ENCODE measurements around the gene RECQL5.
"Not testable (repeated sequence)": the region's sequence is repeated elsewhere in the genome, so short reads cannot be mapped to it uniquely, and the experiment has no call there.

The RECQL5 gene

DNA sequence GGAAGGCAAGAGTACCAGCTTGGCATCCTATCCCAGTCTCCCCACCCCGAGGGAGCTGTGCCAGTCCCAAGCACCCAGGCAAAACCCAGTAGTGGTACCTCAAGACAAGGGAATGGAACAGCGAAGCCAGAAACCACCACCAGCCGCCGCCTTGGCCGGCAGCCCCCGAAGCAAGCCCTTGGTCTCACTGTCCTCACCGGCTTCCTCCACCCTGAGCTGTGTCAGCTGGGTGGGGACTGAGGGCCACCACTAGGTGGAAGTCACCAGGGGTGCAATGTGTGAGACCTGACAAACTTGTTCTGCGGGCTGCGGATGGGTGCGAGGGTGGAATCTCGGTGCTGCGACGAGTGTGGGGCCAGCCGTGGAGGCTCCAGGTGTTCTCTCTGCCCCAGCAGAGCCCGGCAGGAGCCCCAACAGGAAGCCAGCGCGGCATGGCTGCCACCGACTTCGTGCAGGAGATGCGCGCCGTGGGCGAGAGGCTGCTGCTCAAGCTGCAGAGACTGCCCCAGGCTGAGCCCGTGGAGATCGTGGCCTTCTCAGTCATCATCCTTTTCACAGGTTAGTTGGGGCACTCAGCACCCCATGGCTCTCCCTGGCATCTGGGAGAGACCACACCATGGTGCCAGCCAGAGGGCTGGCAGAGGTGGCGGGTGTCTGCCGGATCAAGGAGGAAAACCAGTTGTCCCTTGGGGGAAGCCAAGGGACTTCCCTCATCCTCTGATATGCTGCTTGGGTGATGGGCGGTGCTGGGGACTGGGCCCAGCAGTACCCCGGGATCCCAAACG is 27.0 kb downstream of the RECQL5 start:
- Histone ChIP-seq H3K79me2 (ENCODE audit: low read length) (peaks cover 3% of the 10 kb centered on the region; the same call in 1 of the 2 replicates), H3K4me1 (ENCODE audit: low read length) (peaks cover 13% of the 10 kb centered on the region), H3K27ac (ENCODE audit: low read length) (no peak overlapping the region), H3K4me2 (ENCODE audit: low read length) (no peak overlapping the region), H3K9ac (ENCODE audit: low read length) (no peak overlapping the region), H3K36me3 (replicated peaks; ENCODE audit: low read depth, low read length) (peaks cover 29% of the 10 kb centered on the region), H2AFZ (ENCODE audit: low read depth, low read length) (no peak overlapping the region), H3K4me3 (ENCODE audit: low read length) (no peak overlapping the region), H3K27me3 (ENCODE audit: low read depth, low read length) (no peaks in the 10 kb centered on the region), H3K9me3 (ENCODE audit: insufficient read depth, low read length) (no peaks in the 10 kb centered on the region), H4K20me1 (ENCODE audit: insufficient read depth, low read length) (no peaks in the 10 kb centered on the region)
- no peak for TF ChIP-seq EZH2phosphoT487 (IDR thresholded peaks at IDR 0.05; ENCODE audit: low read depth)
- no peak for TF ChIP-seq CTCF (IDR thresholded peaks at IDR 0.05; ENCODE audit: low read depth, low read length)

- H3K4me3 ChIP-seq (ENCODE audit: low read length) = no peak overlapping the region
- H4K20me1 ChIP-seq (ENCODE audit: insufficient read depth, low read length) = no peaks in the 10 kb centered on the region
- H3K4me1 ChIP-seq (ENCODE audit: low read length) = peaks cover 10% of the 10 kb centered on the region; the same call in 1 of the 2 replicates
- H3K9me3 ChIP-seq (ENCODE audit: insufficient read depth, low read length) = no peaks in the 10 kb centered on the region
- peaks cover 26% of the 10 kb centered on the region for H3K36me3 ChIP-seq (replicated peaks; ENCODE audit: low read depth, low read length)
- no peaks in the 10 kb centered on the region for H3K27me3 ChIP-seq (ENCODE audit: low read depth, low read length)
- H3K9ac ChIP-seq (ENCODE audit: low read length) = no peak overlapping the region
- H3K79me2 ChIP-seq (ENCODE audit: low read length) = no peaks in the 10 kb centered on the region
- TF ChIP-seq EZH2phosphoT487 (IDR thresholded peaks at IDR 0.05; ENCODE audit: low read depth) (no peak), CTCF (IDR thresholded peaks at IDR 0.05; ENCODE audit: low read depth, low read length) (no peak)
- no peak overlapping the region for H3K27ac ChIP-seq (ENCODE audit: low read length)
- no peak overlapping the region for H3K4me2 ChIP-seq (ENCODE audit: low read length)
- H2AFZ ChIP-seq (ENCODE audit: low read depth, low read length) = no peak overlapping the region
These were observed 27.6 kb downstream of the RECQL5 start for GRCh38 chr17:75639327-75639726.

GRCh38 chr17:75638893-75639292 is 28.1 kb downstream of the RECQL5 start:
- Histone ChIP-seq H2AFZ (ENCODE audit: low read depth, low read length) (no peak overlapping the region), H3K4me2 (ENCODE audit: low read length) (no peak overlapping the region), H3K9ac (ENCODE audit: low read length) (no peak overlapping the region), H3K27ac (ENCODE audit: low read length) (no peak overlapping the region), H3K4me3 (ENCODE audit: low read length) (no peak overlapping the region), H4K20me1 (ENCODE audit: insufficient read depth, low read length) (no peaks in the 10 kb centered on the region; the same call in 1 of the 2 replicates), H3K36me3 (replicated peaks; ENCODE audit: low read depth, low read length) (peaks cover 26% of the 10 kb centered on the region), H3K4me1 (ENCODE audit: low read length) (peaks cover 14% of the 10 kb centered on the region), H3K9me3 (ENCODE audit: insufficient read depth, low read length) (no peaks in the 10 kb centered on the region), H3K27me3 (ENCODE audit: low read depth, low read length) (no peaks in the 10 kb centered on the region), H3K79me2 (ENCODE audit: low read length) (no peaks in the 10 kb centered on the region)
- no peak for TF ChIP-seq CTCF (IDR thresholded peaks at IDR 0.05; ENCODE audit: low read depth, low read length)
- no peak for TF ChIP-seq EZH2phosphoT487 (IDR thresholded peaks at IDR 0.05; ENCODE audit: low read depth)

- not testable (repeated sequence) for H3K4me2 ChIP-seq (ENCODE audit: low read length); H3K79me2 ChIP-seq (ENCODE audit: low read length); H3K4me3 ChIP-seq (ENCODE audit: low read length); H3K27me3 ChIP-seq (ENCODE audit: low read depth, low read length); H4K20me1 ChIP-seq (ENCODE audit: insufficient read depth, low read length); H2AFZ ChIP-seq (ENCODE audit: low read depth, low read length); H3K27ac ChIP-seq (ENCODE audit: low read length); H3K9ac ChIP-seq (ENCODE audit: low read length); H3K9me3 ChIP-seq (ENCODE audit: insufficient read depth, low read length)
- H3K36me3 ChIP-seq (replicated peaks; ENCODE audit: low read depth, low read length) = peaks cover 23% of the 10 kb centered on the region
- H3K4me1 ChIP-seq (ENCODE audit: low read length) = peaks cover 23% of the 10 kb centered on the region
These were observed 28.9 kb downstream of the RECQL5 start for GRCh38 chr17:75638039-75638438.
